DMS53 treated with DMSO at 0.1 percent for 48 hours (cell line): ENCODE results near the gene ARHGEF11.
"Not testable (repeated sequence)": the region's sequence is repeated elsewhere in the genome, so short reads cannot be mapped to it uniquely, and the experiment has no call there.

ENCODE experiments used
- DNase-seq: peaks from one replicate; lab custom pipeline; 2025; ENCODE audit not compliant: unreplicated experiment; lab: John Stamatoyannopoulos, UW

ARHGEF11 gene

DNA sequence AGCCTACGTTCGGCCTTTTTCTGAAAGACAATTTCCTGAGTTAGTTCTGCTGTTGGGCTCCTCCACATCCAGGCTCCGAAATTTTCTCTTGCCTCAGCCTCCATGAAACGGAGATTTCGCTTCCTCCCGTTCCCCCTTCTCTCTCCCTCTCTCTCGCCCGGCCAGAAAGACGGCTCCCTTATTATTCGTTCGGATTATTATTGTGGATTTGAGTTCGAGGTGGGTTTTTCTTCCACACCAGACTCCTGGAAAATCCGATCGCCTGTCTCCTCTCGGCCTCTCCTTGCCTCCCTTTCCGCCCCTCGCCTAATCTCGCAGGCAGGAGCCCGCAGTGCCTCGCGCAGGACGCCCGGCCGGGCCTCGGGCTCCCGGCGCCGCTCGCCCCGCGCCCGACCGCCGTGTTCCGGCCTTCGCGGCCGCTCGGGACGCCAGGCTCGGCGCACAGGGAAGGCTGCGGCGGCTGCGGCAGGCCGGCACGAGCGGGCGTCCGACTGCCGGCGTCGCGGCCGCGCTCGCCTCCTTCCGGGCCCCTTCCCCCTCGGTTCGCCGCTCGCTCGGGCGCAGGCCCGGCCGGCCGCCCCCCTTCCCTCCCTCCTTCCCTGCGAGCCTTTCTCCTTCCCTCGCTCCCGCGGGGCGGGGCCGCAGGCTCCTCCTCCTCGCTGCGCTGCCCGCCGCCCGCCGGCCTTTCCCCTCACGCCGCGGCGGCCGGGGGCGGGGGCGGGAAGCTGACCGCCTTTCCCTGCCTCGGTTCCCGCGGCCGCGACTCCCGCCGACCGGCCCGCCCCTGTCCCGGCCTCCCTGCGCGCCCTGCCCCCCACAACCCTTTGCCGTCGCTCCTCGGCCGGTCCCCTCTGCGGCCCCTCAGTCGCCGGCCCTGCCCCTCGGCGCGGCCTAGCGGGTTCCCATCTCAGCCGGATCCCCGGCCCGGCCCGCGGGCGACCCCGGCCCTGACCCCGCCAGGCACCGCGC lies at the start of gene ARHGEF11:
Gene ARHGEF11, minus strand, starts transcription at position 493 of the 969 bp plus-strand sequence. CDS start 1,412 bp downstream, outside the sequence.
- DNase-seq: peak; percentile 88

- DNase-seq: no peak
Measured at GRCh38 chr1:157095091-157095490, 49.5 kb upstream of the ARHGEF11 start.

GRCh38 chr1:157092831-157093230 lies 47.3 kb upstream of the ARHGEF11 start:
- DNase-seq: no peak

GRCh38 chr1:157091668-157092273 lies 46.2 kb upstream of the ARHGEF11 start:
- no peak for DNase-seq

- no peak for DNase-seq
Measured at GRCh38 chr1:157091186-157091585, 45.6 kb upstream of the ARHGEF11 start.

GRCh38 chr1:157090771-157091170 lies 45.2 kb upstream of the ARHGEF11 start:
- no peak for DNase-seq

DNA sequence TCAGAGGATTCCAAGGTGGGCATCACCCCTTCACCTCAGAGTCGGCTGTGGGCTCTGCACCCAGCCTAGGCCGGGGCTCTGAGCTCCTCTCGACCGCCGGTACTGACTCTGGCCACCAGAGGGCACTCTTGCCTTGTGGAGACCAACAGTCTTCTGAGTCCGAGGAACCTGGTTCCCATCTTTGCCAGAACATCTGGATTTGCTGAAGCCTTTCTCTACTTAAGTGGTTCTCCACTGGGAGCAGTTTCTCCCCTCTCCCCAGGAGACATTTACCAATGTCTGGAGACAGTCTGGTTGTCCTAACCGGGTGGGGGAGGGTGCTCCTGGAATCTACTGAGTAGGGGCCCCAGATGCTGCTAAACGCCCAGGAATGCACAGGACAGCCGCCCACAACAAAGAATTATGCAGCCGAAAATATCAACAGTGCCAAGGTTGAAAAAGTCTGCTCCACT lies 44.7 kb upstream of the ARHGEF11 start:
- peak; percentile 49 for DNase-seq

DNA sequence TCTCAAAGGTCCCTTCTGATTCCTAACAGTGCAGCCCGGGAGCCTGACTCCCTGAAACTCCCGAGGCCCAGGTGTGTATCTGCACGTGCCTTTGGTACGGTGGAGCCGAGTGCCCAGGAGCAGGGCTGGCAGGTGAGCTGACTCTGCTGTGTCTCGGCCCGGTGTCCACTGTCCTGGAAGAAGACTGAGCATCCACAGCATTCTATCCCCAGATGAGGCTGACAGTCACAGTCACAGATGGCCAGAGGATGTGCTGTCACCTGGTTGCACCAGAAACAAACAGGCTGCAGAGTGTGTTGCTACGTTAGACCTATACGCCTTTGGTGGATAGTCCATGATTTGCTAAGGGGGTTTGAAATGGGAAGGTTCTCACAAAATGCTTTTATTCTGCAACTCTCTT lies 44.2 kb upstream of the ARHGEF11 start:
- DNase-seq: no peak

GRCh38 chr1:157088607-157089006 lies 43.1 kb upstream of the ARHGEF11 start:
- DNase-seq: no peak

DNA sequence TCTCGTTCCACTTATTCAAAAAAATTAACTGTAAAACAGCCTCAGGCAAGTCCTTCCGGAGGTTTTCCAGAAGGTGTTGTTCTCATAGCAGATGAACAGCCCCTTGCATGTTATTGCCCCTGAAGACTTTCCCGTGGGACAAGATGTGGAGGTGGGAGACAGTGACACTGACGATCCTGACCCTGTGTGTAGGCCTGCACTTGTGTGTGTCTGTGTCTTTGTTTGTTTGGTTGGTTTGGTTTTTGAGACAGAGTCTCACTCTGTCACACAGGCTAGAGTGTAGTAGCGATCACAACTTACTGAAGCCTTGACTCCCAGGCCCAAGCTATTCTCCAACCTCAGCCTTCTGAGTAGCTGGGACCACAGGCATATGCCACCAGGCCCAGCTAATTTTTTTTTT lies 41.5 kb upstream of the ARHGEF11 start:
- no peak for DNase-seq

- no peak for DNase-seq
Measured at GRCh38 chr1:157086299-157086698, 40.8 kb upstream of the ARHGEF11 start.

DNA sequence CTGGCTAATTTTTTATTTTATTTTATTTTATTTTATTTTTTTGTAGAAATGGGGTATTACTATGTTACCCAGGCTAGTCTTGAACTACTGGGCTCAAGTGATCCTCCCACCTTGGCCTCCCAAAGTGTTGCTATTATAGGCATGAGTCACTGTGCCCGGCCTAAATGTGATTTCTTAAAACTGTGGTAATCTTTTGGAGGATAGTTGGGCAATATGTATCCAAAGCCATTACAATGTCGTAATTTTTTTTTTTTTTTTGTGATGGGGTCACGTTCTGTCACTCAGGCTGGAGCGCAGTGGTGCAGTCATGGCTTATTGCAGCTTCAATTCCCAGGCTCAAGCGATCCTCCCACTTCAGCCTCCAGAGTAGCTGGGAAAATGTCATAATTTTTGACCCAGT lies 39.9 kb upstream of the ARHGEF11 start:
- DNase-seq: no peak

DNA sequence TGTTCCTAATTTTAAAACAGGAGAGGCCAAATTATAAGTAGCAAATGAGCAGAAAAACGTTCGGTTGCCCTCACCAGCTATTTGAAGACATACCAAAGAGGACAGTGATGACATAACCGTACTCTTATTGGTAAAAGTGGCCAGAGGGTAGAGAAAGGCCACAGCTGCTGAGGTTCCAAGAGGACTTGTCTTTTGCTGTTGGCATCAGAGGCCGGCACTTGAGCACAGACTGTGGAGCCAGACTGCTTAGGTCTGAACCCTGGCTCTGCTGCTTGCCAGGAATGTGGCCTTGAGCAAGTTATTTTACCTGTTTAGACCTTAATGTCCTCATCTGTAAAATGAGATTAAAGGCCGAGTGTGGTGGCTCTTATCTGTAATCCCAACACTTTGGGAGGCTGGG lies 39.2 kb upstream of the ARHGEF11 start:
- DNase-seq: no peak

- DNase-seq: no peak
Measured at GRCh38 chr1:157081707-157082106, 36.2 kb upstream of the ARHGEF11 start.

- no peak for DNase-seq
Measured at GRCh38 chr1:157080714-157081113, 35.2 kb upstream of the ARHGEF11 start.

GRCh38 chr1:157077394-157077793 lies 31.9 kb upstream of the ARHGEF11 start:
- DNase-seq: no peak

- DNase-seq: peak; percentile 52
Measured at GRCh38 chr1:157073944-157074685, 28.6 kb upstream of the ARHGEF11 start.

DNA sequence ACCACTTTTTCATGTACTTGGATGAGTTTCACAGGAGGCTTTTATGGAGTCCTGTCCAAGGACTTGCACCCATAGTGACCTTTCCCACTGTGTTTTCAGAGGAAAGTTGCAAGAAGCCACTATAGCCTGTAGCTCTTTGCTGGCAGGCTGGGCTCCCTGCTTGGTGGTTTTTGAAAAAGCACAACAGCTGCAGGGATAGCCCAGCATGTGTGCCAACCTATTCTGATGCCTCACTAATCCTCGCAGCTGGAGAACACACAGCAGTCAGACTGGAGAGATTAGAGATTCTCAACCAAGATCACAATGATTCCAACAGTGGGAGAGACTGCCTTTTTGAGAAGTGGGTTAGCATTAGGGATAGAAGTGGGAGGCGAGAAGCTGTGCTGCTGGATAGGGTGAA lies 24.1 kb upstream of the ARHGEF11 start:
- no peak for DNase-seq

- not testable (repeated sequence) for DNase-seq
Measured at GRCh38 chr1:157059241-157059640, 13.7 kb upstream of the ARHGEF11 start.

- no peak for DNase-seq
Measured at GRCh38 chr1:157056269-157056668, 10.7 kb upstream of the ARHGEF11 start.

DNA sequence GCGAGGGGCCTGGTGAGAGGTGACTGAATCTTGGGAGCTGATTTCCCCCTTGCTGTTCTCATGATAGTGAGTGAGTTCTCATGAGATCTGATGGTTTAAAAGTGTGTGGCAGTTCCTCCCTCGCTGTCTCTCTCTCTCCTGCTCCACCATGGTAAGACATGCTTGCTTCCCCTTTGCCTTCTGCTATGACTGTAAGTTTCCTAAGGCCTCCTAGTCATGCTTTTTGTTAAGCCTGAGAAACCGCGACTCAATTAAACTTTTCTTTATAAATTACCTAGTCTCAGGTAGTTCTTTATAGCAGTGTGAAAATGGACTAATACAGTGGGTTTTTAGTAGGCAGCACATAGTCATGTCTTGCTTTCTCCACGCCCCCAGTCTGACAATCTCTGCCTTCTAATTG lies 10.2 kb upstream of the ARHGEF11 start:
- not testable (repeated sequence) for DNase-seq
